ENCODE results near the gene FFAR3. TPM values are rescaled to one million over a fixed set of nuclear protein-coding genes. Genes with fewer than 3 reads are reported as not detected.
"Not testable (repeated sequence)": the region's sequence is repeated elsewhere in the genome, so short reads cannot be mapped to it uniquely, and the experiment has no call there.

Gene FFAR3
- polyA plus RNA-seq, 3 donors: 0.20 to 0.31 TPM; not detected in 1

GRCh38 chr19:35374031-35374430 lies 15.8 kb downstream of the FFAR3 start:
- DNase-seq: not testable (repeated sequence)

- DNase-seq: no peak
These were observed 17.4 kb downstream of the FFAR3 start for GRCh38 chr19:35375505-35376307.

DNA sequence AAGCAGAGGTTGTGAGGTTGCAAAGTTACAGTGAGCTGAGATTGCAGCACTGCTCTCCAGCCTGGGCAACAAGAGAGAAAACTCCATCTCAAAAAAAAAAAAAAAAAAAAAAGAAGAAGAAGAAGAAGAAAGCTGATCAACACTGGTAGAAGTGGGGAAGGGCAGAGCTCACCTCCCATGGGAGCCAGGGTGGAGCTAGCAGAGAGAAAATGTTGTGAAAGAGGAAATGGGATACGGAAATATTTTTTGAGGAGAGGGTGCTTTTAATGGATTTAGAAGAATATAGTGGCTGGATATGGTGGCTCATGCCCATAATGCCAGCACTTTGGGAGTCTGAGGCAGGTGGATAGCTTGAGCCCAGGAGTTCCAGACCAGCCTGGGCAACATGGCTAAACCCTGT lies 19.4 kb downstream of the FFAR3 start:
- no peak for DNase-seq

DNA sequence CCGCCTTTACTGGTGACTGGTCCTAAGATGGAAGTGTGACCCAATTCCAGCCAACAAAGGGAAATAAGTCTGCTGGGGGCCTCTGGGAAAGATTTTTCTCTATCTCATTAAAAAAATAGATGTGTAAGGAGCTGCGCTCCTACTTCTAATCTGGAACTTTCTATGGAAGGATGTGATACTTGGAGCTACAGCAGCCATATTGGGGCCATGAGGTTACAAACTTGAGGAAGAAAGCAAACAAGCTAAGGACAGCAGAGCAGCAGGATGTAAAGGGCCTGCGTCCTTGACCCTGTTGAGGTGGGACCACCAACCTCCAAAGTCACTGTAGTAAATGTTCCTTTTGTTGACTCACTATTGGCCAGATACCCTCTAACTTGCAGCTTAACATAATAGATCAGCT lies 20.1 kb downstream of the FFAR3 start:
- no peak for DNase-seq

DNA sequence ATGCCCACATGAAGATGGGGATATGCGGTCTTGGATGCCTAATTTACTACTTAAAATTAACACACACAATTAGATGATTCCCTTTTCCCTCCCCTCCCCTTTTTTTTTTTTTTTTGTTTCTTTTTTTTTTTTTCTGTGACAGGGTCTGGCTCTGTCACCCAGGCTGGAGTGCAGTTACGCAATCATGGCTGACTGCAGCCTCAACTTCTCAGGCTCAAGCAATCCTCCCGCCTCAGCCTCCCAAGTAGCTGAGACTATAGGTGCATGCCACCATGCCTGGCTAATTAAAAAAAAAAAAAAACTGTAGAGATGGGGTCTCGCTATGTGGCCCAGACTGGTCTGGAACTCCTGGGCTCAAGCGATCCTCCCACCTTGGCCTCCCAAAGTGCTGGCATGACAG lies 21.3 kb downstream of the FFAR3 start:
- not testable (repeated sequence) for DNase-seq

DNA sequence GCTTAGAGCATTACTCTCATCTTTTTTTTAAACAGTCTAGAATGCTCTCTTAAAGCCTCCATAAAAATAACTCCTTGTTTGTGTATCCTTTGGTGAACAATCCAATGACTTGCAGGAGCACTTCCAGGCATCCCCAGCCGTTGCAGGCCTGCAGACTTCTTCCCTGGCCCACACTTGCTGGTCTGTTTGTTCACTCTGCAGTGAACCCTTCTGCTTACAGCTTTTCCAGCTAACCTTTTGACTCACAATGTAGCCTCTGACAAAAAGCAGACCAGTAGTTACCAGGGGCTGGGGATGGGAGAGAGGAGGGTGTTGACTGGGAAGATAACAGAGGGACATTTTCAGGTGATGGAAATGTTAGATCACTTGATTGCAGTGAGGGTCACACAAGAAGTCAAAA lies 21.7 kb downstream of the FFAR3 start:
- DNase-seq: no peak

GRCh38 chr19:35380450-35381124 lies 22.3 kb downstream of the FFAR3 start:
- no peak for DNase-seq

DNA sequence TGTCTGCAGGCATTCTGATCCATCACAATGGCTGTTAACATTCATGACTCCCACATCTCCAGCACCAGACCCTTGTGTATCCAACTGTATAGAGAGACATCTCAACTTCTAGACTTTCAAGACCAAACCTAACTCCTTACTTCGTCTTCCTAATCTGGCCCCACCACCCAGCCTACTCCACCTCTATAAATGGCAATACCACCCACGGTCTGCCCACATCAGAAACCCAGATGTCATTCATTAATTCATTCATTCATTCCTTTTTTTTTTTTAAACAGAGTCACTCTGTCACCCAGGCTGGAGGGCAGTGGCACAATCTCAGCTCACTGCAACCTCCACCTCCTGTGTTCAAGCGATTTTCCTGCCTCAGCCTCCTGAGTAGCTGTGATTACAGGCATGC lies 23.1 kb downstream of the FFAR3 start:
- DNase-seq: no peak

- DNase-seq: no peak
These were observed 23.7 kb downstream of the FFAR3 start for GRCh38 chr19:35381926-35382325.

GRCh38 chr19:35383536-35383935 lies 25.3 kb downstream of the FFAR3 start:
- DNase-seq: no peak

DNA sequence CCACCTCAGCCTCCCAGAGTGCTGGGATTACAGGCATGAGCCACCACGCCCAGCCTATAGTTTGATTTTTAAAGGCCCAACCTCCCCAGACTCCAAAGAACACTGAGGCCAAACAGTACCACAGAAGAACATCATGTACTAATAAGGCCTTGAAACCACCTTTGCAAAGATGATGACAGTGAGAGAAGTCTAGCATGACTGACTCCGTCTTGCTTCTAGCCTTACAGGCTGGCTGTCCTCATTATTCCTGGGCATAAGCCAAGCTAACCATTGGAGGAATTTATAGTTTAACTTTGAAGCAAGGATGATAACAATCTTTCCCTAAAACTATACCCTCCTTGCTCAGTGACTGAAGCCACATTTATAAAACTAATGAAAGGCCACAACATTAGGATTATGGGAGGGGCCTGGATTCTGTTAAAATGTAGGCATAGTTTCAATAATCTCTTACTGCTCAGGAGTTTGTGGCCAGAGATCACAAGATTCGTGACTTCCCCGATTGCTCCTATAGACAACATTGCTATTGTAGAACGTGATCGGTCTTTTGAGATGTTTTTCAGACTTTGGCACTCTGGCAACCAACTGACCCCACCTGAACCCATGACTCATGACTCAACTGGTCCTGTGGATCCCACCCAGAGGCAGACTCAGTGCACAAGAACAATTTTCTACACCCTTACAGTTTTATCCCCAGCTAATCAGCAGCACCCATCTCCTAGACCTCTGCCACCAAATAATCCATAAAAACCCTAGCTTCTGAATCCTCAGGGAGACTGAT lies 30.2 kb downstream of the FFAR3 start:
- DNase-seq: no peak

- DNase-seq: no peak
These were observed 31.1 kb downstream of the FFAR3 start for GRCh38 chr19:35389192-35389861.

- DNase-seq: no peak
These were observed 34.8 kb downstream of the FFAR3 start for GRCh38 chr19:35392742-35393715.

DNA sequence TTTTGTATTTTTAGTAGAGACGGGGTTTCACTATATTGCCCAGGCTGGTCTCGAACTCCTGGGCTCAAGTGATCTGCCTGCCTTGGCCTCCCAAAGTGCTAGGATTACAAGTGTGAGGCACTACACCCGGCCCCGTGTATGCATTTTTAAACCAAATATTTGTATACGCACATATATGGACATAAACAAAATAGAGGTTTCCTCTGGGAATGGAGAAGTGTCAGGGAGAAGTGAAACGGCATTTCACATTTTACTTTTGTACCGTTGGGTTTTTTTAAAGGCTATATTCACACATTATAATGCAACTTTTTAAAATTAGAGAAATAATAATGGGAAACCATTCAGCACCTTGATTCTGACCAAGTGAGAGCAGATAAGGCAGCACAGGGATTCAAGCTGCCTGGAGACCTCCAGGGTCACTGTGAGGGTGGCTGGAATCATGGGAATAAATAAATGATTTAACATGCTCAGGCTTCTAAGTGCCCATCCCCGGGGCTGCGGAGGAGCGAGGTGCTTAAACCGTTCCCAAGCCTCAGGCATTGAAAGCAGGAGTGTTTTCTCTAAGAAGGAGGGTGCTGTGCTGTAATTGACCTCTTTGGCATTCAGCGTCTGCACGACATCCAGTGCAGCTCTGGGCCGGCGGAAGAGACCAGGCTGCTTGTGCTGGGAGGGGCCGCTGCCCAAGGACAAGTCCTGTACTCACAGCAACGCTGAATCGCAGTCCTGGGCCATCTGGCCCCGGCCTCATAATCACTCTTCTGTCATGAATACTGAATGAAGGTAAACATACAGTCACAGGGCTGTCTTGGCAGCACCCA lies 37.3 kb downstream of the FFAR3 start:
- no peak for DNase-seq

DNA sequence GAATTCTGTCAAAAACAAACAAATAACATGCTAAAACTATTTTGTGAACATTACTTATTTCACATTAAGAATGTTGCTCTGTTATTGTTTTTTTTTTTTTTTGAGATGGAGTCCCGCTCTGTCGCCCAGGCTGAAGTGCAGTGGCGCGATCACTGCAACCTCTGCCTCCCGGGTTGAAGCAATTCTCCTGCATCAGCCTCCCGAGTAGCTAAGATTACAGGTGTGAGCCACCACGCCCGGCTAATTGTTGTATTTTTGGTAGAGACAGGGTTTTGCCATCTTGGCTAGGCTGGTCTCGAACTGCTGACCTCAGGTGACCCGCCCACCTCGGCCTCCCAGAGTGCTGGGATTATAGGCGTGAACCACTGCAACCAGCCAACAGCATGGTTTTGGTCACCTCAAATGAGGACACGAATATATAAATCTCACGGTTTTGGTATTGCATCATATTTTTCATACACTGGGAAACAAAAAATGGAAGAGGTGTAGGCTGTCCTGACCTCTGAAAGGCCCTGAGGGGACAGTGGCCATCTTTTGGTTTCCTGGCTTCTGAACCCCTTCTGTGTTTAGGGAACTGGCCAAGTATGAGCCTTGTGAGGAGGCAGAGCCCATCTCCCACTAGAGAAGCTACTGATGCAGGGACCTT lies 38.1 kb downstream of the FFAR3 start:
- no peak for DNase-seq

GRCh38 chr19:35397064-35397463 lies 38.8 kb downstream of the FFAR3 start:
- DNase-seq: no peak

- DNase-seq: no peak
These were observed 40.3 kb downstream of the FFAR3 start for GRCh38 chr19:35398570-35398969.

DNA sequence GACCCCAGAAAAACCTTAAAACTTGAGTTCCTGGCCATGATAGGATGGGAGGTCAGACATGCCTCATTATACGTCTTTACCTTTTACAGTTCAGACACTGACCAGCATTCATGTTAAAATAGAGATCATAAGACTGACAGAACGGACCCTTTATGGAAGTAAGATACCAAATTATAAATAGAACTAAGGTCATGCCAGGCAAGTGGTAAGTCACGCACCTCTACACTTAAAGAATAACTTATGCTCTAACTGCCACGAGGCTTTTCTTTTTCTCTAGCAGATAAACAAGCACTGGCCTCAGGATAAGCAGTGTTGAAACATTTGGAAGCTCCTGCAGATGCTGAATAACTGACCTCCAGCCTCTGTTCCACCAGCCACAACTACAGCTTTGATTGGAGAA lies 41.0 kb downstream of the FFAR3 start:
- no peak for DNase-seq

Data from renal pelvis (tissue), 4 donors.